Immature natural killer cell (primary cell): ENCODE results near the gene FBXO15. TPM values are rescaled to one million over a fixed set of nuclear protein-coding genes. Genes with fewer than 3 reads are reported as not detected.

Experiments used
- DNase-seq, 3 donors: peaks; one replicate each; pipeline ENCODE4 v3.0.0; 2022; ENCODE audit warnings: mixed read lengths in 1 of 3
- H3K27ac Mint-ChIP-seq, 6 donors: one replicate each; pipeline ENCODE4 v1.8.0; 2020; ENCODE audit warnings: mixed read lengths in 6 of 6, mild to moderate bottlenecking in 5 of 6, inconsistent platforms in 4 of 6, moderate library complexity in 3 of 6
- H3K27me3 Mint-ChIP-seq, 3 donors: one replicate each; pipeline ENCODE4 v1.8.0; 2020 to 2021; ENCODE audit warnings: low read depth in 3 of 3, mild to moderate bottlenecking in 3 of 3, mixed read lengths in 3 of 3, moderate library complexity in 3 of 3, inconsistent platforms in 1 of 3
- H3K36me3 Mint-ChIP-seq, 3 donors: one replicate each; pipeline ENCODE4 v1.8.0; 2020; ENCODE audit warnings: mixed read lengths in 3 of 3, inconsistent platforms in 2 of 3, mild to moderate bottlenecking in 2 of 3
- H3K4me1 Mint-ChIP-seq, 2 donors: one replicate each; pipeline ENCODE4 v1.8.0; 2020; ENCODE audit warnings: inconsistent platforms in 2 of 2, mild to moderate bottlenecking in 2 of 2, mixed read lengths in 2 of 2, moderate library complexity in 1 of 2
- H3K4me3 Mint-ChIP-seq, 5 donors: one replicate each; pipeline ENCODE4 v1.8.0; 2020; ENCODE audit warnings: mild to moderate bottlenecking in 5 of 5, mixed read lengths in 5 of 5, inconsistent platforms in 3 of 5, moderate library complexity in 3 of 5
- H3K9me3 Mint-ChIP-seq, 6 donors: one replicate each; pipeline ENCODE4 v1.8.0; 2020; ENCODE audit warnings: mild to moderate bottlenecking in 6 of 6, mixed read lengths in 6 of 6, inconsistent platforms in 4 of 6, moderate library complexity in 3 of 6
- polyA plus RNA-seq, 3 donors: library from polyadenylated mRNA; unstranded; fragments of 300-500 nt; fragmentation: Illumina TruSeq; gene quantifications; one replicate each; pipeline ENCODE4 v1.2.3, GENCODE V29; 2021

The FBXO15 gene
- polyA plus RNA-seq, 3 donors from 2014 or later, result 0.44 to 2.0 TPM; not detected in 1

- Mint-ChIP-seq H3K4me1 (peaks cover 0 to 2% of the 10 kb centered on the region in 2 donors), H3K27me3 (peaks cover 0 to 8% (median 3%) of the 10 kb centered on the region in 3 donors), H3K27ac (no peak overlapping the region), H3K4me3 (no peak overlapping the region), H3K9me3 (peaks cover 0 to 4% (median 0%) of the 10 kb centered on the region in 6 donors), H3K36me3 (no peaks in the 10 kb centered on the region)
- DNase-seq, result no peak
These were observed 30.7 kb downstream of the FBXO15 start for GRCh38 chr18:74116633-74117554.

GRCh38 chr18:74115046-74115445 is 32.6 kb downstream of the FBXO15 start:
- H3K4me1 Mint-ChIP-seq, result peaks cover 3 to 5% of the 10 kb centered on the region in 2 donors
- no peak for DNase-seq
- H3K27ac Mint-ChIP-seq, result no peak overlapping the region
- no peak overlapping the region for H3K4me3 Mint-ChIP-seq
- H3K36me3 Mint-ChIP-seq, result no peaks in the 10 kb centered on the region
- peaks cover 0 to 6% (median 0%) of the 10 kb centered on the region in 6 donors for H3K9me3 Mint-ChIP-seq
- H3K27me3 Mint-ChIP-seq, result peaks cover 0 to 4% (median 0%) of the 10 kb centered on the region in 3 donors

GRCh38 chr18:74114116-74114515 is 33.5 kb downstream of the FBXO15 start:
- peaks cover 3 to 6% of the 10 kb centered on the region in 2 donors for H3K4me1 Mint-ChIP-seq
- peaks cover 0 to 6% (median under 1%) of the 10 kb centered on the region in 6 donors for H3K9me3 Mint-ChIP-seq
- DNase-seq, result no peak
- no peak overlapping the region for H3K27ac Mint-ChIP-seq
- H3K4me3 Mint-ChIP-seq, result no peak overlapping the region
- no peaks in the 10 kb centered on the region for H3K36me3 Mint-ChIP-seq
- H3K27me3 Mint-ChIP-seq, result peaks cover 0 to 2% (median 0%) of the 10 kb centered on the region in 3 donors

GRCh38 chr18:74113711-74114110 is 33.9 kb downstream of the FBXO15 start:
- H3K27ac Mint-ChIP-seq, result no peak overlapping the region
- no peaks in the 10 kb centered on the region for H3K36me3 Mint-ChIP-seq
- H3K4me3 Mint-ChIP-seq, result no peak overlapping the region
- peaks cover 3 to 6% of the 10 kb centered on the region in 2 donors for H3K4me1 Mint-ChIP-seq
- peaks cover 0 to 2% (median 0%) of the 10 kb centered on the region in 3 donors for H3K27me3 Mint-ChIP-seq
- H3K9me3 Mint-ChIP-seq, result peaks cover 0 to 6% (median 4%) of the 10 kb centered on the region in 6 donors
- no peak for DNase-seq

GRCh38 chr18:74110976-74111375 is 36.7 kb downstream of the FBXO15 start:
- H3K36me3 Mint-ChIP-seq, result no peaks in the 10 kb centered on the region
- H3K4me1 Mint-ChIP-seq, result peaks cover 3 to 6% of the 10 kb centered on the region in 2 donors
- no peak overlapping the region for H3K27ac Mint-ChIP-seq

GRCh38 chr18:74110149-74110548 is 37.5 kb downstream of the FBXO15 start:
- Mint-ChIP-seq H3K36me3 (no peaks in the 10 kb centered on the region), H3K27ac (no peak overlapping the region), H3K4me3 (no peak overlapping the region), H3K27me3 (peaks cover 2 to 6% (median 2%) of the 10 kb centered on the region in 3 donors), H3K4me1 (peaks cover 3 to 6% of the 10 kb centered on the region in 2 donors), H3K9me3 (peaks cover 1 to 16% (median 7%) of the 10 kb centered on the region in 6 donors)
- no peak for DNase-seq

More at GRCh38 chr18:74110976-74111375, 36.7 kb downstream of the FBXO15 start:
- no peak overlapping the region for H3K4me3 Mint-ChIP-seq
- H3K27me3 Mint-ChIP-seq, result peaks cover 0 to 6% (median 2%) of the 10 kb centered on the region in 3 donors
- no peak for DNase-seq
- H3K9me3 Mint-ChIP-seq, result peaks cover 1 to 16% (median 7%) of the 10 kb centered on the region in 6 donors

GRCh38 chr18:74108460-74108859 is 39.2 kb downstream of the FBXO15 start:
- no peak for DNase-seq
- Mint-ChIP-seq H3K36me3 (no peaks in the 10 kb centered on the region), H3K4me3 (no peak overlapping the region), H3K27me3 (peaks cover 2 to 5% (median 5%) of the 10 kb centered on the region in 3 donors), H3K4me1 (peaks cover 2 to 6% of the 10 kb centered on the region in 2 donors), H3K9me3 (peaks cover 1 to 16% (median 8%) of the 10 kb centered on the region in 6 donors), H3K27ac (no peak overlapping the region)

GRCh38 chr18:74097803-74098202 is 49.8 kb downstream of the FBXO15 start:
- no peak overlapping the region for H3K27ac Mint-ChIP-seq
- no peaks in the 10 kb centered on the region for H3K4me1 Mint-ChIP-seq
- H3K4me3 Mint-ChIP-seq, result no peak overlapping the region
- DNase-seq, result no peak
- peaks cover 5 to 13% (median 9%) of the 10 kb centered on the region in 3 donors for H3K27me3 Mint-ChIP-seq
- H3K36me3 Mint-ChIP-seq, result no peaks in the 10 kb centered on the region
- H3K9me3 Mint-ChIP-seq, result peaks cover 0 to 11% (median 2%) of the 10 kb centered on the region in 6 donors

GRCh38 chr18:74092922-74093321 is 54.7 kb downstream of the FBXO15 start:
- no peak for DNase-seq
- Mint-ChIP-seq H3K4me1 (no peaks in the 10 kb centered on the region), H3K27ac (no peak overlapping the region), H3K4me3 (no peak overlapping the region), H3K9me3 (peaks cover 0 to 6% (median 3%) of the 10 kb centered on the region in 6 donors), H3K36me3 (no peaks in the 10 kb centered on the region), H3K27me3 (peaks cover 0 to 19% (median 13%) of the 10 kb centered on the region in 3 donors)

- Mint-ChIP-seq H3K9me3 (peaks cover 0 to 2% (median 0%) of the 10 kb centered on the region in 6 donors), H3K4me3 (peak overlapping the region in 1 of 5 donors; percentile 4), H3K36me3 (no peaks in the 10 kb centered on the region), H3K4me1 (peaks cover 7 to 18% of the 10 kb centered on the region in 2 donors), H3K27me3 (peaks cover 1 to 5% (median 2%) of the 10 kb centered on the region in 3 donors), H3K27ac (no peak overlapping the region)
- DNase-seq, result no peak
These were observed 63.3 kb downstream of the FBXO15 start for GRCh38 chr18:74084184-74084855.

GRCh38 chr18:74083557-74083952 is 64.1 kb downstream of the FBXO15 start:
- H3K36me3 Mint-ChIP-seq, result no peaks in the 10 kb centered on the region
- no peak for DNase-seq
- H3K4me1 Mint-ChIP-seq, result peaks cover 7 to 18% of the 10 kb centered on the region in 2 donors
- peaks cover 0 to 2% (median 0%) of the 10 kb centered on the region in 6 donors for H3K9me3 Mint-ChIP-seq
- H3K27me3 Mint-ChIP-seq, result peaks cover 0 to 2% (median 1%) of the 10 kb centered on the region in 3 donors
- peak overlapping the region in 5 of 6 donors; percentile 47 to 87 (median 75) for H3K27ac Mint-ChIP-seq
- peak overlapping the region in 1 of 5 donors; percentile 53 for H3K4me3 Mint-ChIP-seq

- DNase-seq, result no peak
- H3K27ac Mint-ChIP-seq, result peak overlapping the region; percentile 75 to 96 (median 88)
- peak overlapping the region in 4 of 5 donors; percentile 63 to 83 (median 74) for H3K4me3 Mint-ChIP-seq
These were observed 64.7 kb downstream of the FBXO15 start for GRCh38 chr18:74082742-74083556.

More at GRCh38 chr18:74082742-74083556, 64.7 kb downstream of the FBXO15 start:
- H3K36me3 Mint-ChIP-seq, result no peaks in the 10 kb centered on the region
- H3K9me3 Mint-ChIP-seq, result peaks cover 0 to 2% (median 0%) of the 10 kb centered on the region in 6 donors
- H3K27me3 Mint-ChIP-seq, result peaks cover 0 to 2% (median 1%) of the 10 kb centered on the region in 3 donors
- H3K4me1 Mint-ChIP-seq, result peaks cover 7 to 18% of the 10 kb centered on the region in 2 donors
